ENCODE data around the gene ZNF213.

ZNF213 gene

DNA sequence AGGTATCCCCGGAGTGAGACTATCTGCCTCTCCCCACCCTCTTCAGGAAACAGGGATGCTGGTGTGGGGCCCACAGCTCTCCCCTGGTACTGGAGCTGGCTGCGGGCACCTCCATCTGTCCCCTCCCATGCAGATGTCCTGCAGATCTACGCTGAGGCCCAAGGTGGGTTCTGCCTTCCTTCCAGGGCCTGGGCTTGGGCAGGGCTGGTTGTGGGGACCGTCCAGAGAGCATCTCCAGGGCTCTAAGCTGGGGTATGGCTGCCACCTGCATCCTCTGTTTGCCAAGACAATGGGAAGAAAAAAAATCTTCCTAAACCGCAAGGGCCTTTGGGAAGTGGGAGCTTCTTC is 12.9 kb downstream of the ZNF213 start:
- H3K56ac ChIP-seq (ENCODE audit: low read length), result no peak overlapping the region
- no peaks in the 10 kb centered on the region for H3K27me3 ChIP-seq (ENCODE audit: insufficient read depth, low read length, poor library complexity)
- no peaks in the 10 kb centered on the region for H3K36me3 ChIP-seq (ENCODE audit: control insufficient read depth, insufficient read depth, low read length)
- no peaks in the 10 kb centered on the region for H3K4me1 ChIP-seq (ENCODE audit: control insufficient read depth, low read depth, low read length)
- no peak overlapping the region for H3K4ac ChIP-seq (ENCODE audit: low read depth, low read length)
- no peak overlapping the region for H3K9ac ChIP-seq (ENCODE audit: low read length)
- WGBS (ENCODE audit: extremely low coverage, insufficient coverage, low lambda C conversion rate), result no CpG with 5 or more reads among the region's 5 CpGs
- H3K18ac ChIP-seq (ENCODE audit: low read length), result no peak overlapping the region
- no peak for DNase-seq
- no peak overlapping the region for H3K23ac ChIP-seq (ENCODE audit: low read length)
- no peaks in the 10 kb centered on the region for H3K79me2 ChIP-seq (ENCODE audit: control insufficient read depth, insufficient read depth, low read length)
- no peaks in the 10 kb centered on the region for H3K79me1 ChIP-seq (ENCODE audit: low read length)
- no peak overlapping the region for H2BK120ac ChIP-seq (ENCODE audit: low read depth, low read length)
- no peak overlapping the region for H2BK5ac ChIP-seq (ENCODE audit: low read length)
- H3K4me2 ChIP-seq (ENCODE audit: low read length), result no peak overlapping the region
- H4K8ac ChIP-seq (ENCODE audit: low read depth, low read length), result no peak overlapping the region
- no peak overlapping the region for H3K4me3 ChIP-seq (ENCODE audit: low read length)
- H4K5ac ChIP-seq (ENCODE audit: low read length), result no peak overlapping the region
- no peak overlapping the region for H3K27ac ChIP-seq (ENCODE audit: low read depth, low read length)
- H2AK5ac ChIP-seq (ENCODE audit: low read length), result no peak overlapping the region
- no peak overlapping the region for H2BK15ac ChIP-seq (replicated peaks; ENCODE audit: low read depth)

- H4K8ac ChIP-seq (ENCODE audit: low read depth, low read length), result no peak overlapping the region
- DNase-seq, result no peak
- no peak overlapping the region for H3K4ac ChIP-seq (ENCODE audit: low read depth, low read length)
- no peak overlapping the region for H3K4me3 ChIP-seq (ENCODE audit: low read length)
- H3K27ac ChIP-seq (ENCODE audit: low read depth, low read length), result no peak overlapping the region
- no peaks in the 10 kb centered on the region for H3K36me3 ChIP-seq (ENCODE audit: control insufficient read depth, insufficient read depth, low read length)
- no CpG with 5 or more reads among the region's 13 CpGs for WGBS (ENCODE audit: extremely low coverage, insufficient coverage, low lambda C conversion rate)
- no peak overlapping the region for H4K5ac ChIP-seq (ENCODE audit: low read length)
- no peak overlapping the region for H2BK5ac ChIP-seq (ENCODE audit: low read length)
- H3K4me1 ChIP-seq (ENCODE audit: control insufficient read depth, low read depth, low read length), result no peaks in the 10 kb centered on the region
- no peaks in the 10 kb centered on the region for H3K79me2 ChIP-seq (ENCODE audit: control insufficient read depth, insufficient read depth, low read length)
- H3K27me3 ChIP-seq (ENCODE audit: insufficient read depth, low read length, poor library complexity), result no peaks in the 10 kb centered on the region
- H2BK120ac ChIP-seq (ENCODE audit: low read depth, low read length), result no peak overlapping the region
- no peaks in the 10 kb centered on the region for H3K79me1 ChIP-seq (ENCODE audit: low read length)
- H3K4me2 ChIP-seq (ENCODE audit: low read length), result no peak overlapping the region
- H3K9ac ChIP-seq (ENCODE audit: low read length), result peak overlapping the region; percentile 97
- H2AK5ac ChIP-seq (ENCODE audit: low read length), result no peak overlapping the region
- no peak overlapping the region for H3K18ac ChIP-seq (ENCODE audit: low read length)
- no peak overlapping the region for H2BK15ac ChIP-seq (replicated peaks; ENCODE audit: low read depth)
- no peak overlapping the region for H3K23ac ChIP-seq (ENCODE audit: low read length)
- H3K56ac ChIP-seq (ENCODE audit: low read length), result peak overlapping the region; percentile 98
These were observed 13.7 kb downstream of the ZNF213 start for GRCh38 chr16:3148256-3149192.

- Histone ChIP-seq H3K79me1 (ENCODE audit: low read length) (no peaks in the 10 kb centered on the region), H3K18ac (ENCODE audit: low read length) (no peak overlapping the region), H3K9ac (ENCODE audit: low read length) (peak overlapping the region; percentile 97), H4K5ac (ENCODE audit: low read length) (no peak overlapping the region), H3K23ac (ENCODE audit: low read length) (no peak overlapping the region), H3K4me2 (ENCODE audit: low read length) (no peak overlapping the region), H3K4me3 (ENCODE audit: low read length) (no peak overlapping the region), H3K4me1 (ENCODE audit: control insufficient read depth, low read depth, low read length) (no peaks in the 10 kb centered on the region), H3K79me2 (ENCODE audit: control insufficient read depth, insufficient read depth, low read length) (no peaks in the 10 kb centered on the region), H2BK15ac (replicated peaks; ENCODE audit: low read depth) (no peak overlapping the region), H3K56ac (ENCODE audit: low read length) (peak overlapping the region; percentile 98), H2BK120ac (ENCODE audit: low read depth, low read length) (no peak overlapping the region), H3K27me3 (ENCODE audit: insufficient read depth, low read length, poor library complexity) (no peaks in the 10 kb centered on the region), H3K27ac (ENCODE audit: low read depth, low read length) (no peak overlapping the region), H2AK5ac (ENCODE audit: low read length) (no peak overlapping the region), H3K36me3 (ENCODE audit: control insufficient read depth, insufficient read depth, low read length) (no peaks in the 10 kb centered on the region), H4K8ac (ENCODE audit: low read depth, low read length) (no peak overlapping the region), H2BK5ac (ENCODE audit: low read length) (no peak overlapping the region), H3K4ac (ENCODE audit: low read depth, low read length) (no peak overlapping the region)
- DNase-seq, result no peak
- WGBS (ENCODE audit: extremely low coverage, insufficient coverage, low lambda C conversion rate), result no CpG with 5 or more reads among the region's 6 CpGs
These were observed 14.3 kb downstream of the ZNF213 start for GRCh38 chr16:3149193-3149530.

DNA sequence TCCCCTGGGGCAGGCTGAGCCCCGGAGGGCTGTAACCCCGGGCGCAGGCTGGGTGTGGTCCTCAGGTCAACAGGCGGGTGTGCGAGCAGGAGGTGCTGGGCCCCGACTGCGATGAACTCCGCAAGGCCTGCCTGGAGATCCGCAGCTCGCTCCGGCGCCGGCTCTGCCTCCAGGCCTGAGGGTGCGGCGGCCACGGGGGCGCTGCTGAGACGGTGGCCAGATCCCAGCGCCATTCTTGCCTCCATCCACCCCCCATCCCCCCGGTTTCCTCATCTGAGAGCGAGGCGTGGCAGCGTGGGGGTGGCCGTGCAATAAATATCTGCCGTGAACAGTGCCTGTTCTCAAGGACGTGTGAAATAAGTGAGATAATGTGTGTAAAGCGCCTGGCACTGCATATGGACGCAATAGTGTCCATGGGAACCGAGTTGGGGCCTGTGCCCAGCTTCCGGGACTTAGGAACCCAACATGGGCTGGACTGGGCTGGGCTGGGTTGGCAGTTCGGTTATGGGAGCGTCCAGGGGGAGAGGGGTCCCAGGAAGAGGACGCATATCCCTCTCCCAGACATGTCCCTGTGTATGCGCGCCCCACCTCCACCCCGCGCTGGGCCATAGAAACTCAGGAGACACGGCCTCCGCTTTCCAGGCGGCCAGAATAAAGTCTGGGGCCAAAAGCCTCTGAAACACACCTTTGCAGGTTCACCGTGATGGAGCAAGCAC is 15.0 kb downstream of the ZNF213 start:
- peak overlapping the region; percentile 98 for H3K56ac ChIP-seq (ENCODE audit: low read length)
- H3K23ac ChIP-seq (ENCODE audit: low read length), result no peak overlapping the region
- no peak overlapping the region for H2AK5ac ChIP-seq (ENCODE audit: low read length)
- peak overlapping the region; percentile 62 for H3K27ac ChIP-seq (ENCODE audit: low read depth, low read length)
- peak overlapping the region; percentile 77 for H2BK5ac ChIP-seq (ENCODE audit: low read length)
- peak overlapping the region; percentile 57 for H3K18ac ChIP-seq (ENCODE audit: low read length)
- peak overlapping the region; percentile 86 for H3K4ac ChIP-seq (ENCODE audit: low read depth, low read length)
- WGBS (ENCODE audit: extremely low coverage, insufficient coverage, low lambda C conversion rate), result no CpG with 5 or more reads among the region's 41 CpGs
- H3K4me2 ChIP-seq (ENCODE audit: low read length), result peak overlapping the region; percentile 71
- H3K4me3 ChIP-seq (ENCODE audit: low read length), result peak overlapping the region; percentile 87
- DNase-seq, result peak; percentile 81
- no peaks in the 10 kb centered on the region for H3K79me1 ChIP-seq (ENCODE audit: low read length)
- no peak overlapping the region for H4K5ac ChIP-seq (ENCODE audit: low read length)
- no peak overlapping the region for H2BK120ac ChIP-seq (ENCODE audit: low read depth, low read length)
- H3K9ac ChIP-seq (ENCODE audit: low read length), result peak overlapping the region; percentile 97
- H4K8ac ChIP-seq (ENCODE audit: low read depth, low read length), result no peak overlapping the region
- no peaks in the 10 kb centered on the region for H3K79me2 ChIP-seq (ENCODE audit: control insufficient read depth, insufficient read depth, low read length)
- no peaks in the 10 kb centered on the region for H3K27me3 ChIP-seq (ENCODE audit: insufficient read depth, low read length, poor library complexity)
- no peaks in the 10 kb centered on the region for H3K4me1 ChIP-seq (ENCODE audit: control insufficient read depth, low read depth, low read length)
- no peaks in the 10 kb centered on the region for H3K36me3 ChIP-seq (ENCODE audit: control insufficient read depth, insufficient read depth, low read length)
- H2BK15ac ChIP-seq (replicated peaks; ENCODE audit: low read depth), result no peak overlapping the region

- peak overlapping the region; percentile 62 for H3K27ac ChIP-seq (ENCODE audit: low read depth, low read length)
- H3K79me2 ChIP-seq (ENCODE audit: control insufficient read depth, insufficient read depth, low read length), result no peaks in the 10 kb centered on the region
- no peak overlapping the region for H4K8ac ChIP-seq (ENCODE audit: low read depth, low read length)
- peak overlapping the region; percentile 57 for H3K18ac ChIP-seq (ENCODE audit: low read length)
- no peaks in the 10 kb centered on the region for H3K4me1 ChIP-seq (ENCODE audit: control insufficient read depth, low read depth, low read length)
- no peak overlapping the region for H3K23ac ChIP-seq (ENCODE audit: low read length)
- no peaks in the 10 kb centered on the region for H3K27me3 ChIP-seq (ENCODE audit: insufficient read depth, low read length, poor library complexity)
- H2BK5ac ChIP-seq (ENCODE audit: low read length), result peak overlapping the region; percentile 77
- DNase-seq, result peak; percentile 99
- H3K36me3 ChIP-seq (ENCODE audit: control insufficient read depth, insufficient read depth, low read length), result no peaks in the 10 kb centered on the region
- H2BK15ac ChIP-seq (replicated peaks; ENCODE audit: low read depth), result no peak overlapping the region
- peak overlapping the region; percentile 71 for H3K4me2 ChIP-seq (ENCODE audit: low read length)
- H3K9ac ChIP-seq (ENCODE audit: low read length), result peak overlapping the region; percentile 97
- H2BK120ac ChIP-seq (ENCODE audit: low read depth, low read length), result no peak overlapping the region
- H2AK5ac ChIP-seq (ENCODE audit: low read length), result no peak overlapping the region
- peak overlapping the region; percentile 87 for H3K4me3 ChIP-seq (ENCODE audit: low read length)
- H4K5ac ChIP-seq (ENCODE audit: low read length), result no peak overlapping the region
- H3K56ac ChIP-seq (ENCODE audit: low read length), result peak overlapping the region; percentile 98
- no peaks in the 10 kb centered on the region for H3K79me1 ChIP-seq (ENCODE audit: low read length)
- H3K4ac ChIP-seq (ENCODE audit: low read depth, low read length), result peak overlapping the region; percentile 86
- WGBS (ENCODE audit: extremely low coverage, insufficient coverage, low lambda C conversion rate), result no CpG with 5 or more reads among the region's 62 CpGs
These were observed 15.8 kb downstream of the ZNF213 start for GRCh38 chr16:3150346-3151218.
